GM21619 (cell line): ENCODE measurements around the gene CEACAM19.
"Not testable (repeated sequence)": the region's sequence is repeated elsewhere in the genome, so short reads cannot be mapped to it uniquely, and the experiment has no call there.

ENCODE experiments used
- ATAC-seq: cut with Tn5 transposase; IDR thresholded peaks from one replicate; pipeline ENCODE4 v1.9.1; 2021; ENCODE audit not compliant: unreplicated experiment

CEACAM19 gene

DNA sequence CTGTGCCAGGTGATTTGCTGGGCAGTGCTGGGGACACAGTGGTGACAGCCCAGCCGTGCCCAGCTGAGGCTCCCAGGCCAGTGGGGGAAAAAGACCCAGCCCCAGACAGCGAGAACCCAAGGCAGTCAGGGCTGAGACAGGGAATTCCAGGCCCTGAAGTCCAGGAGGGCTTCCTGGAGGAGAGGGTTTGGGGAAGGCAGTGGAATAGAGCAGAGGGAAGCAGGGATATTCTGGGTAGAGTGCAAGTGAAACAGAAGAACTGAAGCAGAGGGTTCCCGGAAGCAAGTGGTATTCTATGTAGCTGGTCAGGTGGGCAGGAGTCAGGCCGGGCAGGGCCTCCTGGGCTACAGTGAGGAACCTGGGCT is 26.4 kb downstream of the CEACAM19 start:
- no peak for ATAC-seq

DNA sequence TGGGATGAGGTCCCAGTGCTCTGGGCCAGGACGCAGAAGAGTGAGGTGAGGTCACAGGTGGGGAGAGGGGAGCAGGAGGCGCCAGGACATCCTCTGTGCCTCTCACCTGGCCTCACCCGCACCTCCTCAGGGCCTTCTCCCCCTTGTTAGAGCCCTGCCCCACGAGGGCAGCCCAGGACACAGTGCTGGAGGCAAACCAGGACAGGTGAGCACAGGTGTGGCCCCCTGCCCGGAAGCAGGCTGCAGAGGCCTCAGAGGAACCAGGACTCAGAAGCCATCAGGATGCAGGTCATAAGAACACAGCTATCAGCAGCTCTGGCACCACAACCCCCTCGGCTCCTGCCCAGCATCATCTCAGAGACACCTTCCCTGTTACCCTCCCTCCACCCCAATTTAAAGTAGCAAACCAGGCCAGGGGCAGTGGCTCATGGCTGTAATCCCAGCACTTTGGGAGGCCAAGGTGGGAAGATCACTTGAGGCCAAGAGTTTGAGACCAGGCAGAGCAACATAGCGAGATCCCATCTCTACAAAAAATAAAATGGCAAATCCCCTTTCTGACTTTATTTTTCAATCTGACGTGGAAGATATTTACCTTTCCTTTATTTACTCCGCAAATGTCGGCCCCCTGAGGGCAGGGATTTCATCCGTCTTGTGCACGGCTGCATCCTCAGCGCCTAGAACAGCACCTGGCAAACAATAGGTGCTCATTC is 27.4 kb downstream of the CEACAM19 start, which contains the start of gene CEACAM16:
CEACAM16 (plus strand) TSS at position 660 of the 710 bp plus-strand sequence. CDS start 2,306 bp downstream, outside the sequence.
- ATAC-seq, result no peak

DNA sequence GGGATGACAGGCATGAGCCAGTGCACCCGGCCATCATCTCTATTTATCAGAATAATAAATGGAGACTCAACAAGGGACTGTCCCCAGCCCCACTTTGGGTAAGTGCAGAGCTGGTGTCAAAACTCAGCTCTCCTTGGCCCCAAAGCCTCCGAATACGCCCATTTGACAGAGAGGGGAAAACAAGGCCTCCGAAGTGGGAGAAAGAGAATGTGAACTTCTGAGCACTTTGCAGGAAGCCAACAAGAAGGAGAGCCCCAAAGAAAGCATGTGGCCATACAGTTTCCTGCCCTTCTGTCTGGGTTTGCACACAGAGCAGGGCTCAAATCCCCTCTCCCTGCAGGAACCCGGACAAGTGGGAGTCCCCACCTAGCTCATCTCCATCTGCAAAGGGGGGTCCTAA is 29.3 kb downstream of the CEACAM19 start:
- no peak for ATAC-seq

DNA sequence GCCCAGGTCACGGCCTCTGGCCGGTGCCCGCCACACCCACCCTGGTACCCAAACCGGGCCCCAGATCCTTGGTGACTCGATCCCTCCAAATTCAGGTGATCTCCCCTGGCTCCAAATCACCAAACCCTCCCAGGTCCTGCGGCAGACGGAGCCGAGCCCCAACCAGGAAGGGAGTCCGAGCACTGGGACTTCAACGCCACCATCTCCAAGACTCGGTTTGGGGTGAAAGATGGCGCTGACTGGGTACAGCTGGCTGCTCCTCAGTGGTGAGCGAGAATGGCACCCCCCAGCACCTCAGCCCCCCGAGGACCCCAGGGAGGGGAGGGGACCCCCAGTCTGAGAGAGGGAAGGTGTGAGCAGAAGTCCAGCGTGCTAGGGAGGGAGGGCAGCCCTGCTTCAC is 29.9 kb downstream of the CEACAM19 start:
- ATAC-seq, result no peak

DNA sequence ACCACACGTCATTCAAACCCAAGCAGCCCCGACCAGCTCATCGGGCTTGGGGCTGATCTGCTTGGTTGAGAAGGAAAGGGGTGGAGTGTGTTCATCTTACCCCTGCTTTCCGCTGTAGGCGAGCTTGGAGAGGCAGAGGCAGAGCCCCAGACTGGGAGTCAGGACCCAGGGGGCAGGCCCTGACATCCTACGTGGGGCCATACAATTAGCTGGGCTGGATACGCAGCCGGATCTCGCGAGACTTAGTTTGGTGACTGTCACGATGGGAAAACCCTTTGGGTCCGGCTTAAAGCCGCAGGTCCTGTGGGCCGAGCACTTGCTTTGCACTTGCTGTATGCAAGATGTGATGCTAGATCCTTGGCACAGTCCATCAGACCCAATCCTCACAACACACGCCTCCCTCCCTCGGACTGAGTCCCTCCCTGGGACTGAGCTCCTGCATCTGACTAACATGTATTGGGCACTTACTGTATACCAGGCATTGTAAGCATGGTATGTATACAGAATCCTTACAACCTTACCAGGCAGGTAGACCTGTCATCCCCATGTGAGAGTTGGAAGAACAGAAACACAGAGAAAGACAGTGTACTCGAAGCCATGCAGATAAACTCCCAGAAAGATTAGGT is 31.4 kb downstream of the CEACAM19 start:
- ATAC-seq, result no peak

DNA sequence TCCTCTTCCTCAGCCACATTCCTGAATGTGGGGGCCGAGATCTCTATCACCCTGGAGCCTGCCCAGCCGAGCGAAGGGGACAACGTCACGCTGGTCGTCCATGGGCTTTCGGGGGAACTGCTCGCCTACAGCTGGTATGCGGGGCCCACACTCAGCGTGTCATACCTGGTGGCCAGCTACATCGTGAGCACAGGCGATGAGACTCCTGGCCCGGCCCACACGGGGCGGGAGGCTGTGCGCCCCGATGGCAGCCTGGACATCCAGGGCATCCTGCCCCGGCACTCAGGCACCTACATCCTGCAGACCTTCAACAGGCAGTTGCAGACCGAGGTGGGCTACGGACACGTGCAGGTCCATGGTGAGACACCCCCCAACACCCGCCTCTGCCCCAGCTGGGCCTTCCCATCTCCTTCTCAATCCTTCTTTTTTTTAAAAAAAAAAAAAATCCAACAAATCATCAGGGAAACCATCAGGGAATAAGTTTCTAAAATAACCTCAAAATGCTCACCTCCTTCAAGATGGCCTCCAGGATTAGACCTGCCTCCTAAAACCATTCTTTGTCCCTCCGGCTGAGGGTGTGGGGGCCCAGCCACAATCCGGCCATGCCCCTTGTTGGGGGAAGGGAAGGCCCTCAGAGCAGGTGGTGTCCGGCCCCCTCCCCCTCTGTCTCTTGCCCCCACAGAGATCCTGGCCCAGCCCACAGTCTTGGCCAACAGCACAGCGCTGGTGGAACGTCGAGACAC is 32.2 kb downstream of the CEACAM19 start:
- ATAC-seq, result no peak

DNA sequence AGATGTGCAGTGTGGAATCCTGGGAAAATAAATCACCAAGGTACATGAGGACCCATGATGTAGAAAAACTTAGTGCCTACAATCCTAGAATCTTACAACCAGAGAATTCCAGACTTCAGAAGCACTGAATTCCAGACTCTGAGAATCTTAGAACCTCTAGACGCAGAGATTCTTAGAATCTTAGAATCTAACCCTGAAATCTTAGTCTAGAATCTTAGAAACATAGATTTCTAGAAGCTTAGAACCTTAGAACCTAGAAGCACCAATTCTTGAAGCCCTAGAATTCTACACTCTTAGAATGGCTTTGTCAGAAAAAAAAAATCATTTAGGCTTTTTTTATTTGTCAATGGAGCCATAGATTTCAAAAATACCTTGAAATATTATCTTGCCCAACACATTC is 33.7 kb downstream of the CEACAM19 start:
- no peak for ATAC-seq

DNA sequence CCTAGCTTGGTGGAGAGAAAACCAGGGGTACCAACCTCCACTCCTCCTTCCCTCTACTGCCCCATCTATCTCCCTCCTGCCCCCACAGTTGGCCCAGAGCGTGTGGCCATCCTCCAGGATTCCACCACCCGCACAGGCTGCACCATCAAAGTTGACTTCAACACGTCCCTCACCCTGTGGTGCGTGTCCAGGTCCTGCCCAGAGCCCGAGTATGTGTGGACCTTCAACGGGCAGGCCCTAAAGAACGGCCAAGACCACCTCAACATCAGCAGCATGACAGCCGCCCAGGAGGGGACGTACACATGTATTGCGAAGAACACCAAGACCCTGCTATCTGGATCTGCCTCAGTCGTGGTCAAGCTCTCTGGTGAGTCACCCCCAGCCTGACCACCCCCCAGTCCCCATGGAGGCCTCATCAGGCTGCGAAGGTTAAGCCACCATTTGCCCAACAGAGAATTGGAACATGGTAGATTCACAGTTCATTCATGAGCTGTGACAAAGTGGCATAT is 34.3 kb downstream of the CEACAM19 start:
- ATAC-seq, result no peak

DNA sequence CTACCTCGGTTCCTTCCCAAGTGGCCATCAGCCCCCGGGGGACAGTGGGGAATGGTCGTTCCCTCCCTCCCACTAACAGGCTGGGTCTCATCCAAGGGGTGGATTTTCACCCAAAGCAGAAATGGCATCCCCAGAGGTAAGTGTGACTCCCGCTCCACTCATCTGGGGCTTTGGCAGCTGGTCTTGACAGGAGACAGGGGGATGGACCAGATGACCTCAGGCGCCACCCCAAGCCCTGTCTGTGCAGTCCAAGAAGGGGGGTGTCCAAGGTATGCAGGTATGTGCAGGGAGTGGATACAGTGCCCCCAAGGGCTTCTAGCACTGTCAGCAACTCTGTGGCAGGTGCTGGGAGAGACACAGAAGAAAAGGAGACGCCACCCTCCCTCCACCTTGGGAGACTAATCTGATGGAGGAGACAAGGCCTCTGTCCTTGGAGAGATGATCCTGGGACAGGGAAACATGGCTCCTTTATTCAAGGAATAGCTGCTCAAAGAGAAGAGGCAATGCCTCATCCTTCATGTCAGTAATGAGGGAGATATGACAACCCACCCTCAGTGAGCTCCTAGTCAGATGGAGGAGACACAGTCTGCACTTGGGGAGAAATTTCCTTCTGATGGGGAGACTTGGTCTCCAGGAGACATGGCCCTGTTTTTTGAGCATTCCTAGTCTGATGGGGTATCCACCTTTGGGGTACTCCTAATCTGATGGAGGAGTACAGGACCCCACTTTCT is 35.4 kb downstream of the CEACAM19 start:
- ATAC-seq, result no peak

DNA sequence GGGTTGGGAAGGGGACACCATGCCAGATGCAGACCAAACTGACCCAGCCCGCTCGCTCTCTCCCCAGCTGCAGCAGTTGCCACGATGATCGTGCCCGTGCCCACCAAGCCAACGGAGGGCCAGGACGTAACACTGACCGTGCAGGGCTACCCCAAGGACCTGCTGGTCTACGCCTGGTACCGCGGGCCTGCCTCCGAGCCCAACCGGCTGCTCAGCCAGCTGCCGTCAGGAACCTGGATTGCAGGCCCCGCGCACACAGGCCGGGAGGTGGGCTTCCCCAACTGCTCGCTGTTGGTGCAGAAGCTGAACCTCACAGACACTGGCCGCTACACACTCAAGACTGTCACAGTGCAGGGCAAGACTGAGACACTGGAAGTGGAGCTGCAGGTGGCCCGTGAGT is 36.5 kb downstream of the CEACAM19 start:
- ATAC-seq, result no peak

DNA sequence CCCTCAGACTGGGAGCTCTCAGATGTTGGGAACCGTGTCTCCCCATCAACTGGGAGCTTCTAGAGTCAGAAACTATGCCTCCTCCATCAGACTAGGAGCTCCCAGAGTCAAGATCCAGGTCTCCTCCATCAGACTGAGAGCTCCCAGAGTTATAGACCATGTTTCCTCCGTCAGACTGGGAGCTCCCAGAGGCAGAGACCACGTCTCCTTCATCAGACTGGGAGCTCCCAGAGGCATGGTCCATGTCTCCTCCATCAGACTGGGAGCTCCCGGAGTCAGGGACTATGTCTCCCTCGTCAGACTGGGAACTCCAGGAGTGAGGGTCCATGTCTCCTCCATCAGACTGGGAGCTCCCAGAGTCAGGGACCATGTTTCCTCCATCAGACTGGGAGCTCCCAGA is 37.7 kb downstream of the CEACAM19 start:
- no peak for ATAC-seq

DNA sequence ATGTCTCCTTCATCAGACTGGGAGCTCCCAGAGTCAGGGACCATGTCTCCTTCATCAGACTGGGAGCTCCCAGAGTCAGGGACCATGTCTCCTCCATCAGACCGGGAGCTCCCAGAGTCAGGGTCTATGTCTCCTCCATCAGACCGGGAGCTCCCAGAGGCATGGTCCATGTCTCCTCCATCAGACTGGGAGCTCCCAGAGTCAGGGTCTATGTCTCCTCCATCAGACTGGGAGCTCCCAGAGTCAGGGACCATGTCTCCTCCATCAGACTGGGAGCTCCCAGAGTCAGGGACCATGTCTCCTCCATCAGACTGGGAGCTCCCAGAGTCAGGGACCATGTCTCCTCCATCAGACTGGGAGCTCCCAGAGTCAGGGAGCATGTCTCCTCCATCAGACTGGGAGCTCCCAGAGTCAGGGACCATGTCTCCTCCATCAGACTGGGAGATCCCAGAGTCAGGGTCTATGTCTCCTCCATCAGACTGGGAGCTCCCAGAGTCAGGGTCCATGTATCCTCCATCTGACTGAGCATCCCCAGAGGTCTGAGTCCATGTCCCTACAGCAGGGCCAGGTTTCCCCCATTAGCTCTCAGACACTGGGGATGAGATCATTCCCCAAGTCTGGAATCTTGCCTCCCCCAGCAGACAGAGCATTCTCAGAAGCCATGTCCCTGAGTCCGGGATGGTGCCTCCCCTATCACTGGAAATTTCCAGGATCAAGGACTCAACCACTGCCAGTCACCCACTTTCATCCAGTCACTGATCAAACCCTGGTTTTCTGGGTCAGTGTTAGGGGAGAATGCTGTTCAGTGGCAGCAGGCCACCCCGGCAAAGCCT is 38.4 kb downstream of the CEACAM19 start:
- not testable (repeated sequence) for ATAC-seq

DNA sequence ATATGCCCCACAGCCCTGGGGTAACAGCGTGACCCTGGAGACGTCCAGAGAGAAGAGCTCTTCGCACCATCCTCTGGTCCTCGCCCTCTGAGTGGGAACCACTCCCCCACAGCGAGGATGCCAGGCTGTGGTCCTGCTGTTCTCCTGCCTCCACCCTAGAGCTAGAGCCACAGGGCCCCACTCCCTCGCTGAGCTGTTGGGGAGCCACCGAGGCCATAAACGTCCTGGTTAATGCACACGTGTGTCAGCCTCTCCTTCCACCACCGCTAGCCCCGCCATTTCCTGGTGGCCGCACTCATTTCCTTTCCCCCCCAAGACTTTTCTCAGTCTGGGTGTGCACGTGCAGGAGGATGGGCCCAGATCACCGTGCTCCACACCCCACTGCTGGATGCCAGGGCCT is 39.2 kb downstream of the CEACAM19 start:
- ATAC-seq, result no peak

DNA sequence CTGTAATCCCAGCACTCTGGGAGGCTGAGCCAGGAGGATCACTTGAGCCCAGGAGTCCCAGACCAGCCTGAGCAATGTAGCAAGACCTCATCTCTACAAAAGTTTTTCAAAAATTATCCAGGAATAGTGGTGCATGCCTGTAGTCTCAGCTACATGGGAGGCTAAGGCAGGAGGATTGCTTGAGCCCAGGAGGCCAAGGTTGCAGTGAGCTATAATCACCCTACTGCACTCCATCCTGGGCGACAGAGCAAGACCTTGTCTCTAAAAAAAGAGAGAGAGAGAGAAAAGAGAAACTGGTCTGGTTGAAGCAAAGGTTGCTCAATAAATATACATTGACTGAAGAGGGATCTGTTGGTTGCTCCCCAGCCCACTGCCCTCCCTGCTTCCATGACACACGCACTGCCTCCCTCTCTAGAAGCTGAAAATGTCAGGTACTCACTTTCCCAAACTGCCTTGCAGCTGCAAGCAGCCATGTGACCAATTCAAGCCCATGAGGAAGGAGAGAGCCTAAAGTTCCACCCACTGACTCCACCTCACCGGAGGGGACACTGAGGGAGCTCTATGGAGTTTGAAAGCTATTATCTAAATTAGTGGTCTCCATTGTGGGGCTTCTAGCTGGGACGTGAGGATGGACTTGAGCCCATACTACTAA is 41.7 kb downstream of the CEACAM19 start:
- no peak for ATAC-seq

DNA sequence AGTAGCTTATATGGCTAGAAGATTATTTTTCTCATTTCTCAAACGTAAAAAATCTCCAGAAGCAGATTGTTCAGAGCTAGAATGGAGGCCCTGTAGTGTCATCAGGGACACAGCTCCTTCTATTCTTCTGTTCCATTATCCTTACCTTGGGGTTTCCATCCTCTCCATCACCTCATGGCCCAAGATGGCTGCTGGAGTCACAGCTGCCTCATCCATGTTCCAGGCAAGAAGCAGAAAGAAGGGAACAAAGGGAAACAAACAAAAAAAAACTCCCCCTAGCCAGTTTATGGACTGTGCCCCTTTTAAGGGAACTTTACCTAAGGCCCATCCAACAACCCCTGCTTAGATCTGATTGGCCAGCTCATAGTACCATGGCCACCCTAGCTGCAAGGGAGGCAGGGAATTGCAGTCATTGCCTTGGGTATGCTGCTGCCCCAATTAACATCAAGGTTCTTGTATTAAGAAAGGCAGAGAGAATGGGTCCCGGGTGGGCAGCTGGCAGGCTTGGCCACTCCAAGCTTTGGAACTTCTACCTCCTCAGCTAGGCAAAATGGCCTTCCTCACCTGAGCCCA is 43.4 kb downstream of the CEACAM19 start:
- no peak for ATAC-seq

DNA sequence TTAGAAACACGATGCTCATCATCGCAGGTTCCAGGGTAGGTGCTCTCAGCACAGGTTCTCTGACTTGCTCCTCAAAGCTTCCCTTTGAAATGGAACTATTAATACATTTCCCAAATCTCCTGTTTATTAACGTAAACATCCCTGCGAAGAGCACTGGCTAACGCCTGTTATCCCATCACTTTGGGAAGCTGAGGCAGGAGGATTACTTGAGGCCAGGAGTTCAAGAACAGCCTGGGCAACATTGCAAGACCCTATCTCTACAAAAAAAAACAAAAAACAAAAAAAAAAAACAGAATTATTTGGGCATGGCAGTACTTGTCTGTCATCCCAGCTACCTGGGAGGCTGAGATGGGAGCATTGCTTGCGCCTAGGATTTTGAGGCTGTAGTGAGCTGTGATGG is 46.3 kb downstream of the CEACAM19 start:
- ATAC-seq, result no peak

DNA sequence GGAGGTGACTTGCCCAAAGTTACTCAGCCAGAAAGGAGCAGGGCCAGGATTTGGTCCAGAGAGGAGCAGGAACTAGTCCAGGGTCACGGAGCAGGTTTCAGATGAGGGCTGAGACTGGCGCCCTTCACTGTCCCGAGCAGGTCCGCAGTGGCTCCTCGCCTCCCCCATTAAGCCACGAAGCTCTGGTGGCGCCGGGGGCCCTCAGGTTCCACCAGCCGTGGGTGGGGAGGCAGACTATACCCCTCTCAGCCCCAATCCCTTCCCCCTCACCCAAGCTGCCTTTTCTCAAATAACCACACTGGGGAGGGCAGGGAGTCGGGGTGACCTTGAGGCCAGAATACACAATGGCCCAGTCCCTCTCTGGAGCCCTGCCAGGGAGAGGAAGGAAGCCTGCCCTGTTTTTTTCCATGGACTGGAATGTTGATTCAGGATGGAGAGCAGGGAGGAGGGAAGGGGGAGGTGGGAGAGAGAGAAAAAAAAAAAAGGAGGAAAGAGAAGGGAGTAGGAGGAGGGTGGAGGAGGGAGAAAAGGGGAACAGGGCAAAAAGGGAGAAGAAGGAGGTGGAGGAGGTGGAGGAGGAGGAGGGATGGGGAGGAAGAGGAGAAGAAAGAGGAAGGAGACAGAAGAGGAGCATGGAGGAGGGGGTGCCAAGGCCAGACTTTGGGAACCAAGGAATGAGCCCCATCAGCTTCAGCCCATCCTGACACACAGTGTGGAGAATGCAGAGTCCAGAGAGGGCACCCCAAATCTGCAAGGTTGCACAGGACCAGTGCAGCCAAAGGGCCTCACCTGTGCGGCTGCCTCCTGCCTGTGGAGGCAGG is 47.4 kb downstream of the CEACAM19 start:
- no peak for ATAC-seq

DNA sequence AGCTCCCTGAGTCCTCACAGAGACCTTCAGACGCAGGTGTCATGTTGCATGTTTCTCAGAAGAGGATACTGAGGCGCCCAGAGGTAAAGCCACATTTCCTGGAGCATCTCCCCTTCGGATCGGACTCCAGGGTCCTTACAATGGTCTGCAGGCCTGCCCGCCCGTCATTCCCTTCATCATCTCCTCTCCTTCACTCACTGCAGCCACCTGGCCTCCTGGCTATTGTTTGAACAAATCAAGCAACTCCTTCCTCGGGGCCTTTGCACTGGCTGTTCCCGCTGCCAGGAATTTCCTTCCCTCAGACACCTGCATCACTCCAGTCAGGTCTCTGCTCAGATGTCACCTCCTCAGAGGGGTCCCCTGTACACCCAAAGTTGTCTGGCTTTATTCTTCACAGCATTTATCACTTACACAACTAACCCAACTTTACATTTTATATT is 48.0 kb downstream of the CEACAM19 start:
- no peak for ATAC-seq

DNA sequence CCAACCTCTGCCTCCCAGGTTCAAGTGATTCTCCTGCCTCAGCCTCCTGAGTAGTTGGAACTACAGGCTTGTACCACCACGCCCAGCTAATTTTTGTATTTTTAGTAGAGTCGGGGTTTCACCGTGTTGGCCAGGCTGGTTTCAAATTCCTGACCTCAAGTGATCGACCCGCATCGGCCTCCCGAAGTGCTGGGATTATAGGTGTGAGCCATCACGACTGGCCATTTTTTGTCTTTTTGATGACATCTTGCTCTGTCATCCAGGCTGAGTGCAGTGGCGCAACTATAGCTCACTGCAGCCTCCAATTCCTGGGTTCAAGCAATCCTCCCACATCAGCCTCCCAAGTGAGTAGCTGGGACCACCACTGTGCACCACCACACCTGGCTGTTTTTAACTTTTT is 49.1 kb downstream of the CEACAM19 start:
- ATAC-seq, result not testable (repeated sequence)
